GM12801 (cell line): ENCODE measurements around the gene OTOF.

ENCODE experiments used
- CTCF ChIP-seq: IDR thresholded peaks from one replicate; pipeline ENCODE4 v1.5.1; 2011; ENCODE audit warnings: control low read depth; ENCODE audit not compliant: insufficient read length; ENCODE audit errors: extremely low read depth

The OTOF gene

GRCh38 chr2:26463244-26464192 lies 14.4 kb downstream of the OTOF start:
- TF ChIP-seq CTCF, result no peak

- TF ChIP-seq CTCF, result no peak
Measured at GRCh38 chr2:26462511-26463243, 15.2 kb downstream of the OTOF start.

GRCh38 chr2:26462100-26462499 lies 15.8 kb downstream of the OTOF start:
- no peak for TF ChIP-seq CTCF

- no peak for TF ChIP-seq CTCF
Measured at GRCh38 chr2:26461601-26462023, 16.3 kb downstream of the OTOF start.

GRCh38 chr2:26460613-26461031 lies 17.3 kb downstream of the OTOF start:
- no peak for TF ChIP-seq CTCF

- no peak for TF ChIP-seq CTCF
Measured at GRCh38 chr2:26459991-26460612, 17.8 kb downstream of the OTOF start.
